ENCODE measurements around the gene FETUB. TPM values are rescaled to one million over a fixed set of nuclear protein-coding genes. Genes with fewer than 3 reads are reported as not detected.

FETUB gene
- polyA plus RNA-seq, 1 donor, result not detected

DNA sequence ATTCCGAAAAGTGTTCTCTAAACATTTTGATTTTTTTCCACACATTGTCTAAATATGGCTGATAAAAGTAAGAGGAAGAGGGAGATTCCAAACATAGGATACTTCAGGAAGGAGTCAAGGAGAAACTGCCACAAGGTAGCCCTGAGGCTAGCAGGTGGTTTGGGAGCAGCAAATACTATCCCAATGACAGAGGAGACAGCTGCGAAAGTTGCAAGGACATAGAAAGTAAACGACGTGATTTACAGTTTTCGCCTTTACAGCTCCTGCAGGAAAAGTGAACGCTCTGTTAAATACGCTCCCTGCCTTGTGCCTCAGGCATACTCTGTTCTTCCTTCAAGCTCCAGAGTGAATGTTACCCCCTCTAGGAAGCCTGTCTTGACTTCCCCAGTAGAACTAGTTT, 3.7 kb upstream of the FETUB start:
- no peak overlapping the region for H3K27ac ChIP-seq (ENCODE audit: low read length)
- no peaks in the 10 kb centered on the region for H3K36me3 ChIP-seq (ENCODE audit: control insufficient read depth, insufficient read depth, low read length)
- WGBS (ENCODE audit: insufficient coverage, low lambda C conversion rate), result no CpG with 5 or more reads among the region's 7 CpGs
- no peaks in the 10 kb centered on the region for H3K4me1 ChIP-seq (ENCODE audit: control insufficient read depth, insufficient read depth, low read length)
- DNase-seq, result no peak
- H3K27me3 ChIP-seq (ENCODE audit: control insufficient read depth, insufficient read depth, low read length), result no peaks in the 10 kb centered on the region
- no peak overlapping the region for H3K4me3 ChIP-seq (ENCODE audit: low read length)
- H3K9me3 ChIP-seq (ENCODE audit: control insufficient read depth, low read depth, low read length), result no peaks in the 10 kb centered on the region

- Histone ChIP-seq H3K27ac (ENCODE audit: low read length) (no peak overlapping the region), H3K4me1 (ENCODE audit: control insufficient read depth, insufficient read depth, low read length) (no peaks in the 10 kb centered on the region), H3K27me3 (ENCODE audit: control insufficient read depth, insufficient read depth, low read length) (no peaks in the 10 kb centered on the region), H3K9me3 (ENCODE audit: control insufficient read depth, low read depth, low read length) (no peaks in the 10 kb centered on the region), H3K4me3 (ENCODE audit: low read length) (no peak overlapping the region), H3K36me3 (ENCODE audit: control insufficient read depth, insufficient read depth, low read length) (no peaks in the 10 kb centered on the region)
- WGBS (ENCODE audit: insufficient coverage, low lambda C conversion rate), result no CpG with 5 or more reads among the region's 3 CpGs
- no peak for DNase-seq
Observed at GRCh38 chr3:186637686-186638085, 2.5 kb upstream of the FETUB start.

GRCh38 chr3:186638259-186638658, 1.9 kb upstream of the FETUB start:
- no peak overlapping the region for H3K4me3 ChIP-seq (ENCODE audit: low read length)
- no peaks in the 10 kb centered on the region for H3K27me3 ChIP-seq (ENCODE audit: control insufficient read depth, insufficient read depth, low read length)
- DNase-seq, result no peak
- no peaks in the 10 kb centered on the region for H3K9me3 ChIP-seq (ENCODE audit: control insufficient read depth, low read depth, low read length)
- 100% methylated on average over 1 of the region's 2 CpGs for whole genome bisulfite sequencing (ENCODE audit: insufficient coverage, low lambda C conversion rate)
- no peaks in the 10 kb centered on the region for H3K4me1 ChIP-seq (ENCODE audit: control insufficient read depth, insufficient read depth, low read length)
- no peak overlapping the region for H3K27ac ChIP-seq (ENCODE audit: low read length)
- H3K36me3 ChIP-seq (ENCODE audit: control insufficient read depth, insufficient read depth, low read length), result no peaks in the 10 kb centered on the region

GRCh38 chr3:186640473-186640818, 247 bp downstream of the FETUB start:
- no CpG with 5 or more reads among the region's 9 CpGs for WGBS (ENCODE audit: insufficient coverage, low lambda C conversion rate)
- no peak for DNase-seq
- Histone ChIP-seq H3K36me3 (ENCODE audit: control insufficient read depth, insufficient read depth, low read length) (no peaks in the 10 kb centered on the region), H3K4me3 (ENCODE audit: low read length) (no peak overlapping the region), H3K27ac (ENCODE audit: low read length) (no peak overlapping the region), H3K27me3 (ENCODE audit: control insufficient read depth, insufficient read depth, low read length) (no peaks in the 10 kb centered on the region), H3K4me1 (ENCODE audit: control insufficient read depth, insufficient read depth, low read length) (no peaks in the 10 kb centered on the region), H3K9me3 (ENCODE audit: control insufficient read depth, low read depth, low read length) (no peaks in the 10 kb centered on the region)

GRCh38 chr3:186640929-186641328, 730 bp downstream of the FETUB start:
- no peak overlapping the region for H3K4me3 ChIP-seq (ENCODE audit: low read length)

DNA sequence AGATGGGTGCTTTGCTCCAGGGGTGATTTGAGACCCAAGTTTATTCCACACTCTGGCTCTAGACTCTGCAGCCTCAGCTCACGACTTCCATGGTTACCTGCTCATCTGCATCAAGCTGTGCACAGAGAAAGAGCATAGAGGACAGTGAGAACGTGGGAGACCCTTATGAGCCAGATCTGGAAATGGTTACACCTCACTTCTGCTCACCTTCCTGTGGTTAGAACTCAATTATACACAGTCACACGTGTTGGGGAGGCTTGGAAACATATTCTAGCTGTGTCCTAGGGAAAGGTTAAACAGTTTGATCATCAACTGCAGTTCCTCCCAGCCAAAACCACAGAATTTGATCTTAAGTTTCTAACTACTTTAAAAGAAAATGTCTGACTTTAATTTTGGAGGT, 1.8 kb downstream of the FETUB start:
- WGBS (ENCODE audit: insufficient coverage, low lambda C conversion rate), result no CpG with 5 or more reads among the region's 3 CpGs
- Histone ChIP-seq H3K27me3 (ENCODE audit: control insufficient read depth, insufficient read depth, low read length) (no peaks in the 10 kb centered on the region), H3K36me3 (ENCODE audit: control insufficient read depth, insufficient read depth, low read length) (no peaks in the 10 kb centered on the region), H3K9me3 (ENCODE audit: control insufficient read depth, low read depth, low read length) (no peaks in the 10 kb centered on the region), H3K4me3 (ENCODE audit: low read length) (no peak overlapping the region), H3K27ac (ENCODE audit: low read length) (no peak overlapping the region), H3K4me1 (ENCODE audit: control insufficient read depth, insufficient read depth, low read length) (no peaks in the 10 kb centered on the region)
- DNase-seq, result no peak

More at GRCh38 chr3:186640929-186641328, 730 bp downstream of the FETUB start:
- Histone ChIP-seq H3K27me3 (ENCODE audit: control insufficient read depth, insufficient read depth, low read length) (no peaks in the 10 kb centered on the region), H3K4me1 (ENCODE audit: control insufficient read depth, insufficient read depth, low read length) (no peaks in the 10 kb centered on the region), H3K27ac (ENCODE audit: low read length) (no peak overlapping the region), H3K36me3 (ENCODE audit: control insufficient read depth, insufficient read depth, low read length) (no peaks in the 10 kb centered on the region), H3K9me3 (ENCODE audit: control insufficient read depth, low read depth, low read length) (no peaks in the 10 kb centered on the region)
- DNase-seq, result no peak

GRCh38 chr3:186643493-186643892, 3.3 kb downstream of the FETUB start:
- Histone ChIP-seq H3K4me1 (ENCODE audit: control insufficient read depth, insufficient read depth, low read length) (no peaks in the 10 kb centered on the region), H3K4me3 (ENCODE audit: low read length) (no peak overlapping the region), H3K9me3 (ENCODE audit: control insufficient read depth, low read depth, low read length) (no peaks in the 10 kb centered on the region), H3K36me3 (ENCODE audit: control insufficient read depth, insufficient read depth, low read length) (no peaks in the 10 kb centered on the region), H3K27me3 (ENCODE audit: control insufficient read depth, insufficient read depth, low read length) (no peaks in the 10 kb centered on the region), H3K27ac (ENCODE audit: low read length) (no peak overlapping the region)
- DNase-seq, result no peak
- WGBS (ENCODE audit: insufficient coverage, low lambda C conversion rate), result 20% methylated on average over 1 of the region's 1 CpG

GRCh38 chr3:186644683-186645082, 4.5 kb downstream of the FETUB start:
- no peaks in the 10 kb centered on the region for H3K27me3 ChIP-seq (ENCODE audit: control insufficient read depth, insufficient read depth, low read length)
- H3K9me3 ChIP-seq (ENCODE audit: control insufficient read depth, low read depth, low read length), result no peaks in the 10 kb centered on the region
- no peak overlapping the region for H3K27ac ChIP-seq (ENCODE audit: low read length)
- no CpG with 5 or more reads among the region's 3 CpGs for WGBS (ENCODE audit: insufficient coverage, low lambda C conversion rate)
- H3K36me3 ChIP-seq (ENCODE audit: control insufficient read depth, insufficient read depth, low read length), result no peaks in the 10 kb centered on the region
- DNase-seq, result no peak
- H3K4me1 ChIP-seq (ENCODE audit: control insufficient read depth, insufficient read depth, low read length), result no peaks in the 10 kb centered on the region
- H3K4me3 ChIP-seq (ENCODE audit: low read length), result no peak overlapping the region

DNA sequence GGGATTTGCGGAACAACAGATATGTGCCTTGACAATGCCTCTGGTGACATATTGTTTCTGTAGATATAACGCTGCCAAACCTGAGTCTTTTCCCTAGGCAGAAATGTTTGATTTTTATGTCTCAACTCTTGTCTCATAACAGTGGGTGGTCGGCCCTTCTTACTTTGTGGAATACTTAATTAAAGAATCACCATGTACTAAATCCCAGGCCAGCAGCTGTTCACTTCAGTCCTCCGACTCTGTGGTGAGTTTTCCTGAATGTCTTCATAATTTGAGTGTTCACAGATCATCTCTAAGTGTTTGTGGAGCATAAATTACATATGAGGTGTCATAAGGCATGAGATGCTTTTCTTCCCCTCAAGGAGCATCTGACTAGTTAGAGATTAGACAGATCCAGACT, 5.9 kb downstream of the FETUB start:
- no CpG with 5 or more reads among the region's 4 CpGs for WGBS (ENCODE audit: insufficient coverage, low lambda C conversion rate)
- no peaks in the 10 kb centered on the region for H3K27me3 ChIP-seq (ENCODE audit: control insufficient read depth, insufficient read depth, low read length)
- H3K9me3 ChIP-seq (ENCODE audit: control insufficient read depth, low read depth, low read length), result no peaks in the 10 kb centered on the region
- no peaks in the 10 kb centered on the region for H3K4me1 ChIP-seq (ENCODE audit: control insufficient read depth, insufficient read depth, low read length)
- H3K36me3 ChIP-seq (ENCODE audit: control insufficient read depth, insufficient read depth, low read length), result no peaks in the 10 kb centered on the region
- no peak overlapping the region for H3K4me3 ChIP-seq (ENCODE audit: low read length)
- no peak overlapping the region for H3K27ac ChIP-seq (ENCODE audit: low read length)
- no peak for DNase-seq

- WGBS (ENCODE audit: insufficient coverage, low lambda C conversion rate), result no CpG with 5 or more reads among the region's 1 CpG
- DNase-seq, result no peak
- H3K27me3 ChIP-seq (ENCODE audit: control insufficient read depth, insufficient read depth, low read length), result no peaks in the 10 kb centered on the region
- no peak overlapping the region for H3K27ac ChIP-seq (ENCODE audit: low read length)
- H3K36me3 ChIP-seq (ENCODE audit: control insufficient read depth, insufficient read depth, low read length), result no peaks in the 10 kb centered on the region
- H3K4me3 ChIP-seq (ENCODE audit: low read length), result no peak overlapping the region
- H3K4me1 ChIP-seq (ENCODE audit: control insufficient read depth, insufficient read depth, low read length), result no peaks in the 10 kb centered on the region
- H3K9me3 ChIP-seq (ENCODE audit: control insufficient read depth, low read depth, low read length), result no peaks in the 10 kb centered on the region
Observed at GRCh38 chr3:186646841-186647240, 6.6 kb downstream of the FETUB start.

- H3K27ac ChIP-seq (ENCODE audit: low read length), result no peak overlapping the region
- no peak for DNase-seq
- no peak overlapping the region for H3K4me3 ChIP-seq (ENCODE audit: low read length)
- no peaks in the 10 kb centered on the region for H3K4me1 ChIP-seq (ENCODE audit: control insufficient read depth, insufficient read depth, low read length)
- no CpG with 5 or more reads among the region's 1 CpG for WGBS (ENCODE audit: insufficient coverage, low lambda C conversion rate)
- H3K36me3 ChIP-seq (ENCODE audit: control insufficient read depth, insufficient read depth, low read length), result no peaks in the 10 kb centered on the region
- H3K9me3 ChIP-seq (ENCODE audit: control insufficient read depth, low read depth, low read length), result no peaks in the 10 kb centered on the region
- no peaks in the 10 kb centered on the region for H3K27me3 ChIP-seq (ENCODE audit: control insufficient read depth, insufficient read depth, low read length)
Observed at GRCh38 chr3:186648851-186649250, 8.7 kb downstream of the FETUB start.

Measured in large intestine (tissue), 3 donors.